K562 (cell line): ENCODE measurements around the gene PPM1H. TPM values are rescaled to one million over a fixed set of nuclear protein-coding genes. Genes with fewer than 3 reads are reported as not detected.

ENCODE experiments used
- ATAC-seq: fragments of 200-7000 bp; cut with Tn5 transposase; 3 replicates; pipeline ENCODE4 v1.9.1; 2020; ENCODE audit warnings: moderate library complexity
- BruUV-seq: library from RNA; stranded (reverse); fragments of 400-500 nt; replicated peaks from 2 replicates; lab custom pipeline; 2021; lab: Mats Ljungman, UMichigan
- CTCF ChIA-PET: fragments of 300-600 bp; formaldehyde crosslinking; extraction: SDS; loops from one replicate; lab custom pipeline; 2021; ENCODE audit warnings: low intra/inter-chr PET ratio; lab: Yijun Ruan, JAX
- POLR2A ChIA-PET: fragments of 300-600, 350-650 bp; sonication (Branson Sonifier 250); formaldehyde crosslinking; extraction: SDS; loops from one replicate; lab custom pipeline; 2021; ENCODE audit warnings: antibody characterized with exemption, inconsistent platforms; lab: Yijun Ruan, JAX
- DNase-seq, 4 experiments: peaks; one replicate each; pipeline versions ENCODE4 v3.0.0 to v3.0.0-alpha.2; 2011 to 2018; ENCODE audit warnings: low spot score in 3 of 4, mixed read lengths in 3 of 4; ENCODE audit errors: extremely low read depth in 1 of 4
- FAIRE-seq: peaks from 2 replicates; lab custom pipeline; 2011; peaks lifted over from hg19 to GRCh38; lab: Jason Lieb, UNC
- H2AFZ ChIP-seq: 2 replicates; pipeline ENCODE4 v1.6.0; 2011; ENCODE audit warnings: low read depth, low read length, control low read depth, inconsistent platforms
- H3K27ac ChIP-seq: fragments of 200-600 bp; 3 replicates; pipeline ENCODE4 v1.8.0; 2011; ENCODE audit warnings: low read depth, mild to moderate bottlenecking, control low read depth, inconsistent platforms, low read length, moderate library complexity, mixed read lengths; ENCODE audit errors: extremely low read depth
- H3K27me3 ChIP-seq, 2 experiments: fragments of 300-600 bp in 1 of 2; 2 replicates in 1 of 2; 3 replicates in 1 of 2; pipeline versions ENCODE4 v1.6.0 to v1.8.0; 2011; ENCODE audit warnings: inconsistent platforms in 2 of 2, low read length in 2 of 2, mild to moderate bottlenecking in 1 of 2, mixed read lengths in 1 of 2, moderate library complexity in 1 of 2; ENCODE audit not compliant: control insufficient read depth in 2 of 2, insufficient read depth in 2 of 2
- H3K36me3 ChIP-seq: fragments of 300-600 bp; 3 replicates; pipeline ENCODE4 v1.8.0; 2011; ENCODE audit warnings: mild to moderate bottlenecking, low read length, inconsistent platforms; ENCODE audit not compliant: control insufficient read depth, insufficient read depth
- H3K4me1 ChIP-seq, 2 experiments: fragments of 200-600 bp in 1 of 2; replicated peaks in 1 of 2; 2 replicates in 1 of 2; 3 replicates in 1 of 2; pipeline versions ENCODE4 v1.5.1 to v1.8.0; 2011; ENCODE audit warnings: inconsistent platforms in 2 of 2, low read length in 2 of 2, mild to moderate bottlenecking in 1 of 2, mixed read lengths in 1 of 2, moderate library complexity in 1 of 2; ENCODE audit not compliant: control insufficient read depth in 2 of 2, insufficient read depth in 2 of 2
- H3K4me2 ChIP-seq: 2 replicates; pipeline ENCODE4 v1.6.1; 2011; ENCODE audit warnings: low read length, control low read depth, inconsistent platforms, mixed read lengths; ENCODE audit not compliant: insufficient read depth
- H3K4me3 ChIP-seq: fragments of 200-600 bp; sonication (generic), shearing (Covaris generic); 2 replicates; pipeline ENCODE4 v1.5.1; 2016; ENCODE audit warnings: control low read depth, inconsistent platforms
- H3K79me2 ChIP-seq: fragments of 200-600 bp; 3 replicates; pipeline ENCODE4 v1.8.0; 2011; ENCODE audit warnings: low read length, inconsistent platforms; ENCODE audit not compliant: control insufficient read depth, insufficient read depth
- H3K9ac ChIP-seq, 2 experiments: 2 replicates each; pipeline versions ENCODE4 v1.6.0 to v1.6.1; 2011; ENCODE audit warnings: low read depth in 2 of 2, low read length in 2 of 2, control low read depth in 1 of 2, inconsistent platforms in 1 of 2, mild to moderate bottlenecking in 1 of 2, mixed read lengths in 1 of 2; ENCODE audit not compliant: insufficient read depth in 1 of 2
- H3K9me1 ChIP-seq: one replicate; pipeline ENCODE4 v1.6.0; 2011; ENCODE audit warnings: inconsistent platforms, mild to moderate bottlenecking, low read length, moderate library complexity; ENCODE audit not compliant: control insufficient read depth, insufficient read depth
- H3K9me3 ChIP-seq: replicated peaks from 2 replicates; pipeline ENCODE4 v1.5.1; 2011; ENCODE audit warnings: low read depth, low read length, inconsistent platforms; ENCODE audit not compliant: control insufficient read depth, insufficient read depth
- H4K20me1 ChIP-seq: replicated peaks from 2 replicates; pipeline ENCODE4 v1.6.1; 2011; ENCODE audit warnings: low read length, inconsistent platforms, mixed read lengths; ENCODE audit not compliant: control insufficient read depth, insufficient read depth
- ETV1 ChIP-seq: fragments of 450-650 bp; conservative IDR thresholded peaks from 2 replicates; pipeline ENCODE4 v1.6.1; 2016; ENCODE audit warnings: missing genetic modification characterization, control low read depth, low read depth, missing compliant biosample characterization
- FOXA3 ChIP-seq, 2 experiments: fragments of 450-650 bp in 1 of 2; sonication (generic) in 1 of 2; formaldehyde crosslinking; IDR thresholded peaks in 1 of 2; conservative IDR thresholded peaks in 1 of 2; 2 replicates each; pipeline versions ENCODE4 v1.4.0 to v1.8.0; 2020 to 2022; ENCODE audit warnings: mild to moderate bottlenecking in 2 of 2, missing genetic modification reagents in 1 of 2
- NFIC ChIP-seq: fragments of 450-650 bp; IDR thresholded peaks from 2 replicates; pipeline ENCODE4 v1.6.1; 2017; ENCODE audit warnings: mild to moderate bottlenecking, inconsistent platforms
- PRPF4 ChIP-seq: fragments of 200-400 bp; formaldehyde crosslinking; IDR thresholded peaks from one replicate; pipeline ENCODE4 v1.6.1; 2017; ENCODE audit warnings: low read length, low read depth, mild to moderate bottlenecking; ENCODE audit not compliant: insufficient read depth, poor library complexity, severe bottlenecking
- RB1 ChIP-seq: fragments of 450-650 bp; IDR thresholded peaks from 2 replicates; pipeline ENCODE4 v1.6.1; 2017; ENCODE audit warnings: low read depth, mild to moderate bottlenecking
- ZNF354B ChIP-seq: fragments of 250-450 bp; sonication (Bioruptor Pico); IDR thresholded peaks from 2 replicates; pipeline ENCODE4 v1.4.0; 2020
- WGBS: fragments of 100-300 bp; shearing (Covaris generic); methylation state at CpG from one replicate; pipeline ENCODE4 v1.1.6; 2016; ENCODE audit warnings: low coverage, mixed read lengths; ENCODE audit not compliant: insufficient coverage; ENCODE audit errors: missing lambda C conversion rate; 5-methylcytosine and 5-hydroxymethylcytosine counted together
- in situ Hi-C: fragments of 300-500 bp; cut with MboI; formaldehyde crosslinking; loops from 4 replicates; pipeline ENCODE4 v1.15.0; 2018; ENCODE audit warnings: inconsistent platforms, mixed read lengths
- intact Hi-C: fragments of 100-400 bp; cut with micrococcal nuclease; formaldehyde crosslinking; loops from 2 replicates; pipeline ENCODE4 v1.14.2; 2022
- polyA plus RNA-seq, 8 experiments: library from polyadenylated mRNA; depleted of rRNA in 4 of 8; stranded (reverse) in 5 of 8; unstranded in 3 of 8; fragments of >200 nt; fragmentation: Nextera tagmentation in 2 of 8; fragmentation: Illumina TruSeq in 1 of 8; extraction: Ambion mirVana in 2 of 8; extraction: Trizol in 1 of 8; gene quantifications; 2 replicates each; pipeline versions ENCODE4 v1.2.1 to v1.2.3, GENCODE V29; 2011 to 2014; ENCODE audit warnings: inconsistent platforms in 1 of 8, missing spikeins in 1 of 8
- total RNA-seq, 7 experiments: library from RNA; depleted of rRNA in 6 of 7; stranded (reverse); fragments of >200 nt in 6 of 7; fragmentation: Illumina TruSeq in 2 of 7; extraction: Trizol in 2 of 7; gene quantifications; 2 replicates each; pipeline versions ENCODE4 v1.2.1 to v1.2.3, GENCODE V29; 2011 to 2021; ENCODE audit warnings: low replicate concordance in 1 of 7
- TF ChIP-seq, protein P1 (sequence below): sonication (generic); formaldehyde crosslinking; IDR thresholded peaks from 2 replicates; pipeline ENCODE4 v1.8.0; 2022; ENCODE audit warnings: missing genetic modification reagents, mild to moderate bottlenecking, borderline replicate concordance
- TF ChIP-seq, protein P2 (sequence below): fragments of 150-350 bp; conservative IDR thresholded peaks from 2 replicates; pipeline ENCODE4 v1.6.1; 2014; ENCODE audit warnings: low read length
- TF ChIP-seq, protein P3 (sequence below), 2 experiments: fragments of 200-800 bp in 1 of 2; sonication (Bioruptor generic) in 1 of 2; sonication (generic) in 1 of 2; formaldehyde crosslinking in 1 of 2; IDR thresholded peaks in 1 of 2; conservative IDR thresholded peaks in 1 of 2; 2 replicates each; pipeline versions ENCODE4 v1.5.0 to v1.6.1; 2016 to 2020; ENCODE audit warnings: missing compliant biosample characterization in 1 of 2, missing genetic modification characterization in 1 of 2, missing genetic modification reagents in 1 of 2

Gene PPM1H
- total and polyA plus RNA-seq, 9 of the 15 experiments (the other 6 are each of a cell fraction or from before 2014, with no cell fraction given), result 5.3 to 29.3 (median 11.3) TPM

DNA sequence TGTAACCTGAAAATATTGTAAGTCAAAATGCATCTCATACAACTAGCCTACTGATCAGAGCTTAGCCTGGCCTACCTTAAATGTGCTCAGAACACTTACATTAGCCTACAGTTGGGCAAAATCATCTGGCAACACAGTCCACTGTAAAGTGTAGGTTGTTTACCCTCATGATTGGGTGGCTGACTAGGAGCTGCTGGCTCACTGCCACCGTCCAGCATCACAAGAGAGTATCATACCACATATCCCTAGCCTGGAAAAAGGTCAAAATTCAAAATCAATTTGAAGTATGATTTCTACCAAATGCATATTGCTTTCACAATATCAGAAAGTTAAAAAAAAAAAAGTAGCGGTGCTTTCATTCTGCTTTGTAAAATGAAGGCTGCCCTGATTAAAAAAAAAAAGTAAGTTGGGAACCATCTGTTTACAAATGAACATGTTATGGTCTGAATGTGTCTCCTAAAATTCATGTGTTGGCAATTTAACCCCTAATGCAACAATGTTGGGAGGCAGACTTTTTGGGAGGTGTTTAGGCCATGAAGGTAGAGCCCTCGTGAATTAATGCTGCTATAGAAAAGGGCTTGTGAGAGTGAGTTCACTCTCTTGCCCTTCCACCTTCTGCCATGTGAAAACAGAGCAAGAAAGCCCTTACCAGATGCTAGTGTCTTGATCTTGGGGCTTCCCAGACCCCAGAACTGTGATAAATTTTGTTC, 211.8 kb downstream of the PPM1H start:
- H2AFZ ChIP-seq, result no peak overlapping the region
- CTCF ChIA-PET, result no interaction called here
- no peak for ATAC-seq
- H3K4me1 ChIP-seq, result no peaks in the 10 kb centered on the region; a peak in 1 of 5 replicates
- no TSS peak for BruUV-seq
- H3K9ac ChIP-seq, result no peak overlapping the region
- no peak overlapping the region for H3K4me2 ChIP-seq
- H3K9me3 ChIP-seq, result no peaks in the 10 kb centered on the region
- H3K27me3 ChIP-seq, result no peaks in the 10 kb centered on the region; a peak in 1 of 5 replicates
- in situ Hi-C loops (no loop called here), intact Hi-C loops (no loop called here)
- 35% methylated on average over 2 of the region's 3 CpGs for WGBS
- FAIRE-seq, result no peak
- no peaks in the 10 kb centered on the region for H3K79me2 ChIP-seq
- no peak overlapping the region for H3K4me3 ChIP-seq
- no peak overlapping the region for H3K27ac ChIP-seq
- DNase-seq, result no peak
- H4K20me1 ChIP-seq, result no peaks in the 10 kb centered on the region
- no peaks in the 10 kb centered on the region for H3K9me1 ChIP-seq
- peaks cover 10% of the 10 kb centered on the region; the same call in 1 of the 3 replicates for H3K36me3 ChIP-seq
- TF ChIP-seq, protein P1, sequence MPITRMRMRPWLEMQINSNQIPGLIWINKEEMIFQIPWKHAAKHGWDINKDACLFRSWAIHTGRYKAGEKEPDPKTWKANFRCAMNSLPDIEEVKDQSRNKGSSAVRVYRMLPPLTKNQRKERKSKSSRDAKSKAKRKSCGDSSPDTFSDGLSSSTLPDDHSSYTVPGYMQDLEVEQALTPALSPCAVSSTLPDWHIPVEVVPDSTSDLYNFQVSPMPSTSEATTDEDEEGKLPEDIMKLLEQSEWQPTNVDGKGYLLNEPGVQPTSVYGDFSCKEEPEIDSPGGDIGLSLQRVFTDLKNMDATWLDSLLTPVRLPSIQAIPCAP (CRISPR knock-in tag), result no peak
- TF ChIP-seq ZNF354B (CRISPR knock-in tag) (no peak), NFIC (no peak), FOXA3 (CRISPR knock-in tag; conservative IDR thresholded peaks at IDR 0.05 in 1 of 2, IDR thresholded peaks at IDR 0.05 in 1 of 2) (no peak), ETV1 (tag) (no peak), PRPF4 (no peak), RB1 (no peak)
- TF ChIP-seq, protein P2, sequence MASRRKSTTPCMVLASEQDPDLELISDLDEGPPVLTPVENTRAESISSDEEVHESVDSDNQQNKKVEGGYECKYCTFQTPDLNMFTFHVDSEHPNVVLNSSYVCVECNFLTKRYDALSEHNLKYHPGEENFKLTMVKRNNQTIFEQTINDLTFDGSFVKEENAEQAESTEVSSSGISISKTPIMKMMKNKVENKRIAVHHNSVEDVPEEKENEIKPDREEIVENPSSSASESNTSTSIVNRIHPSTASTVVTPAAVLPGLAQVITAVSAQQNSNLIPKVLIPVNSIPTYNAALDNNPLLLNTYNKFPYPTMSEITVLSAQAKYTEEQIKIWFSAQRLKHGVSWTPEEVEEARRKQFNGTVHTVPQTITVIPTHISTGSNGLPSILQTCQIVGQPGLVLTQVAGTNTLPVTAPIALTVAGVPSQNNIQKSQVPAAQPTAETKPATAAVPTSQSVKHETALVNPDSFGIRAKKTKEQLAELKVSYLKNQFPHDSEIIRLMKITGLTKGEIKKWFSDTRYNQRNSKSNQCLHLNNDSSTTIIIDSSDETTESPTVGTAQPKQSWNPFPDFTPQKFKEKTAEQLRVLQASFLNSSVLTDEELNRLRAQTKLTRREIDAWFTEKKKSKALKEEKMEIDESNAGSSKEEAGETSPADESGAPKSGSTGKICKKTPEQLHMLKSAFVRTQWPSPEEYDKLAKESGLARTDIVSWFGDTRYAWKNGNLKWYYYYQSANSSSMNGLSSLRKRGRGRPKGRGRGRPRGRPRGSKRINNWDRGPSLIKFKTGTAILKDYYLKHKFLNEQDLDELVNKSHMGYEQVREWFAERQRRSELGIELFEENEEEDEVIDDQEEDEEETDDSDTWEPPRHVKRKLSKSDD, result no peak
- TF ChIP-seq, protein P3, sequence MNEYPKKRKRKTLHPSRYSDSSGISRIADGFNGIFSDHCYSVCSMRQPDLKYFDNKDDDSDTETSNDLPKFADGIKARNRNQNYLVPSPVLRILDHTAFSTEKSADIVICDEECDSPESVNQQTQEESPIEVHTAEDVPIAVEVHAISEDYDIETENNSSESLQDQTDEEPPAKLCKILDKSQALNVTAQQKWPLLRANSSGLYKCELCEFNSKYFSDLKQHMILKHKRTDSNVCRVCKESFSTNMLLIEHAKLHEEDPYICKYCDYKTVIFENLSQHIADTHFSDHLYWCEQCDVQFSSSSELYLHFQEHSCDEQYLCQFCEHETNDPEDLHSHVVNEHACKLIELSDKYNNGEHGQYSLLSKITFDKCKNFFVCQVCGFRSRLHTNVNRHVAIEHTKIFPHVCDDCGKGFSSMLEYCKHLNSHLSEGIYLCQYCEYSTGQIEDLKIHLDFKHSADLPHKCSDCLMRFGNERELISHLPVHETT (CRISPR knock-in tag; conservative IDR thresholded peaks at IDR 0.05 in 1 of 2, IDR thresholded peaks at IDR 0.05 in 1 of 2), result no peak
- POLR2A ChIA-PET, result no interaction called here
